GM12892 (cell line): Measurements from ENCODE around the gene VANGL1.

Source experiments
- POLR2A ChIP-seq: IDR thresholded peaks from 2 replicates; pipeline ENCODE4 v1.6.1; 2011; ENCODE audit warnings: low read depth, low read length, control low read depth
- POLR2AphosphoS5 ChIP-seq: IDR thresholded peaks from 2 replicates; pipeline ENCODE4 v1.6.1; 2011; ENCODE audit warnings: low read depth, low read length, control low read depth

- TF ChIP-seq POLR2A (no peak), POLR2AphosphoS5 (no peak)
Observed at GRCh38 chr1:115706587-115707425, 65.0 kb downstream of the VANGL1 start.
